CD4-positive, alpha-beta T cell treated with Interleukin-15 for 4 hours (primary cell): Measurements from ENCODE around the gene DCLK1.

Source experiments
- DNase-seq: peaks from one replicate; pipeline ENCODE4 v3.0.0-alpha.2; 2020; ENCODE audit warnings: low spot score

Gene DCLK1

GRCh38 chr13:35892837-35893814 lies 238.1 kb downstream of the DCLK1 start:
- no peak for DNase-seq

GRCh38 chr13:35891507-35892441 lies 239.4 kb downstream of the DCLK1 start:
- no peak for DNase-seq

GRCh38 chr13:35889560-35889959 lies 241.6 kb downstream of the DCLK1 start:
- DNase-seq: no peak

GRCh38 chr13:35888981-35889380 lies 242.2 kb downstream of the DCLK1 start:
- no peak for DNase-seq

- no peak for DNase-seq
Observed at GRCh38 chr13:35888457-35888883, 242.7 kb downstream of the DCLK1 start.

GRCh38 chr13:35887115-35887666 lies 244.0 kb downstream of the DCLK1 start:
- no peak for DNase-seq

- no peak for DNase-seq
Observed at GRCh38 chr13:35886332-35887114, 244.7 kb downstream of the DCLK1 start.

- no peak for DNase-seq
Observed at GRCh38 chr13:35884211-35884760, 246.9 kb downstream of the DCLK1 start.

- no peak for DNase-seq
Observed at GRCh38 chr13:35882722-35883497, 248.3 kb downstream of the DCLK1 start.

GRCh38 chr13:35881360-35881759 lies 249.8 kb downstream of the DCLK1 start:
- no peak for DNase-seq

GRCh38 chr13:35879111-35879510 lies 252.1 kb downstream of the DCLK1 start:
- no peak for DNase-seq

GRCh38 chr13:35876601-35877000 lies 254.6 kb downstream of the DCLK1 start:
- no peak for DNase-seq

GRCh38 chr13:35874704-35875103 lies 256.5 kb downstream of the DCLK1 start:
- no peak for DNase-seq

GRCh38 chr13:35872369-35872768 lies 258.8 kb downstream of the DCLK1 start:
- no peak for DNase-seq

- DNase-seq: no peak
Observed at GRCh38 chr13:35871561-35871960, 259.6 kb downstream of the DCLK1 start.

- DNase-seq: no peak
Observed at GRCh38 chr13:35866801-35867200, 264.4 kb downstream of the DCLK1 start.

- DNase-seq: no peak
Observed at GRCh38 chr13:35865341-35866240, 265.6 kb downstream of the DCLK1 start.

- no peak for DNase-seq
Observed at GRCh38 chr13:35860661-35861060, 270.5 kb downstream of the DCLK1 start.

GRCh38 chr13:35859981-35860380 lies 271.2 kb downstream of the DCLK1 start:
- DNase-seq: no peak
